Neural progenitor cell (in vitro differentiated cells): ENCODE measurements around the gene TCF3. TPM values are rescaled to one million over a fixed set of nuclear protein-coding genes. Genes with fewer than 3 reads are reported as not detected.

ENCODE experiments used
- DNase-seq: peaks from one replicate; pipeline ENCODE4 v3.0.0-alpha.2; 2016; ENCODE audit warnings: low spot score
- H2AFZ ChIP-seq: fragments of 200-600 bp; sonication (generic); replicated peaks from 2 replicates; pipeline ENCODE4 v1.6.1; 2016; ENCODE audit warnings: antibody characterized with exemption
- H3F3A ChIP-seq: fragments of 200-600 bp; sonication (generic); 2 replicates; pipeline ENCODE4 v1.6.1; 2016; ENCODE audit warnings: antibody characterized with exemption, low read depth
- H3K27ac ChIP-seq: fragments of 200-600 bp; sonication (generic); 2 replicates; pipeline ENCODE4 v1.5.1; 2016; ENCODE audit warnings: mild to moderate bottlenecking
- H3K27me3 ChIP-seq: fragments of 200-600 bp; sonication (generic); 2 replicates; pipeline ENCODE4 v1.6.1; 2016; ENCODE audit warnings: mild to moderate bottlenecking, moderate library complexity
- H3K36me3 ChIP-seq: fragments of 200-600 bp; sonication (generic); 2 replicates; pipeline ENCODE4 v1.5.1; 2016
- H3K4me1 ChIP-seq: fragments of 200-600 bp; sonication (generic); 2 replicates; pipeline ENCODE4 v1.6.1; 2016; ENCODE audit warnings: mixed run types
- H3K4me2 ChIP-seq: fragments of 200-600 bp; sonication (generic); 2 replicates; pipeline ENCODE4 v1.6.1; 2016
- H3K4me3 ChIP-seq: fragments of 200-600 bp; sonication (generic); 2 replicates; pipeline ENCODE4 v1.5.1; 2016
- H3K79me2 ChIP-seq: fragments of 200-600 bp; sonication (generic); 2 replicates; pipeline ENCODE4 v1.6.1; 2016; ENCODE audit warnings: low read depth
- H3K9ac ChIP-seq: fragments of 200-600 bp; sonication (generic); 2 replicates; pipeline ENCODE4 v1.6.1; 2016
- H3K9me3 ChIP-seq: fragments of 200-600 bp; sonication (generic); 2 replicates; pipeline ENCODE4 v1.5.1; 2016; ENCODE audit warnings: low read depth
- H4K20me1 ChIP-seq: fragments of 200-600 bp; sonication (generic); 2 replicates; pipeline ENCODE4 v1.6.1; 2016; ENCODE audit warnings: low read depth
- H3K27ac Mint-ChIP-seq: 3 replicates; pipeline ENCODE4 v1.8.0; 2021; ENCODE audit warnings: mixed read lengths
- H3K27me3 Mint-ChIP-seq: 2 replicates; pipeline ENCODE4 v1.8.0; 2022; ENCODE audit warnings: low read depth, mild to moderate bottlenecking, inconsistent platforms, moderate library complexity, mixed read lengths; ENCODE audit not compliant: insufficient read depth
- H3K36me3 Mint-ChIP-seq: 3 replicates; pipeline ENCODE4 v1.8.0; 2021; ENCODE audit warnings: mixed read lengths
- H3K4me1 Mint-ChIP-seq: 3 replicates; pipeline ENCODE4 v1.8.0; 2021; ENCODE audit warnings: mixed read lengths
- H3K4me3 Mint-ChIP-seq: 3 replicates; pipeline ENCODE4 v1.8.0; 2021; ENCODE audit warnings: mild to moderate bottlenecking, moderate library complexity, mixed read lengths
- H3K9me3 Mint-ChIP-seq: 3 replicates; pipeline ENCODE4 v1.8.0; 2020; ENCODE audit warnings: mixed read lengths
- CTCF ChIP-seq: fragments of 200-600 bp; sonication (generic); IDR thresholded peaks from 2 replicates; pipeline ENCODE4 v1.5.1; 2017; ENCODE audit warnings: antibody characterized with exemption, mild to moderate bottlenecking
- EZH2 ChIP-seq: fragments of 200-600 bp; sonication (generic); IDR thresholded peaks from 2 replicates; pipeline ENCODE4 v1.6.1; 2017; ENCODE audit warnings: antibody characterized with exemption, mild to moderate bottlenecking, moderate library complexity
- EZH2phosphoT487 ChIP-seq: fragments of 200-600 bp; sonication (generic); IDR thresholded peaks from 2 replicates; pipeline ENCODE4 v1.6.1; 2017; ENCODE audit warnings: antibody characterized with exemption
- total RNA-seq: library from RNA; depleted of rRNA; stranded (reverse); fragments of >200 nt; gene quantifications from 2 replicates; pipeline ENCODE4 v1.2.3, GENCODE V29; 2015; ENCODE audit warnings: low replicate concordance

TCF3 gene
- total RNA-seq, 1 donor from 2014 or later, result 131 TPM

DNA sequence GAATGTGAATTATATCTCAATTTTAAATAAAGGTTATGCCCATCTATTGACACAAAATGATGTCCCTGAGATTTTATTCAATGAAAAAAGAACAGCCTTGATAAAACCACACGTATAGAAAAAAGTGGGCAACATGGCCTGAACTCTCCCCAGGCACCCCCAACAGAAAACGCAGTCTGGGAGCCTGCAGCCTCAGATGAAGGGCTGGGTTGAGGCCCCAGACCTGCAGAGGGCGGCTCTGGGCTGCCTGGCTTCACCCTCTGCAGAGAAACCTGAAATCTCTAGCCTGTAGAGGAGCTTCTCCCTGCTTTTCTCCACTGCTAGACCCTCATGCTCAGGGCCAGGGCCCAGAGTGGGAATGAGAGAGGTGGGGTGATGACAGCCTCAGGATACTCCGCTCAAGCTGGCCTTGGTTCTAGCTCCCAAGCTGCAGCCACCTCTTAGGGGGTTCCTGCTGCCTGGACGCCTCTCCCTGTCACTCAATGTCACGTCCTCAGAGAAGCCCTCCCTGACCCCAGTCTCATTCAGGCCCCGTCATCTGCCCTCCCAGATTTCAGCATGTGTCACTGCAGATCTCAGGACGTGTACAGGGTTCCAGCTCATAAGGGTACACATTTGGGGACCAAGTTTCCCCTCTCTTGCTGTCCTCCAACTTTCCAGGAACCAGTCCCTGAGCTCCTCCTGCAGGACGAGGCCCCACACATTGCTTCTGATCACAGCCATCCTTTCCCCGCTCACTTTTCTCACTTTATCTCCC is 61.6 kb downstream of the TCF3 start:
- peaks cover 44% of the 10 kb centered on the region for H3F3A ChIP-seq
- peak overlapping the region; percentile 82 for H3K9ac ChIP-seq
- peak overlapping the region; percentile 89 for H3K4me2 ChIP-seq
- Mint-ChIP-seq H3K4me1 (peaks cover 23% of the 10 kb centered on the region), H3K27me3 (peaks cover 3% of the 10 kb centered on the region), H3K27ac (peak overlapping the region; percentile 99), H3K36me3 (peaks cover 25% of the 10 kb centered on the region), H3K9me3 (no peaks in the 10 kb centered on the region), H3K4me3 (peak overlapping the region; percentile 94)
- H3K27me3 ChIP-seq, result no peaks in the 10 kb centered on the region
- no peaks in the 10 kb centered on the region for H3K9me3 ChIP-seq
- H3K4me3 ChIP-seq, result peak overlapping the region; percentile 77
- peak overlapping the region; percentile 98 for H3K27ac ChIP-seq
- H3K4me1 ChIP-seq, result peaks cover 15% of the 10 kb centered on the region
- peak; percentile 54 for DNase-seq
- peaks cover 63% of the 10 kb centered on the region for H3K79me2 ChIP-seq
- TF ChIP-seq EZH2, result no peak
- TF ChIP-seq CTCF, result peak; percentile 31
- no peak for TF ChIP-seq EZH2phosphoT487
- no peak overlapping the region for H2AFZ ChIP-seq
- H4K20me1 ChIP-seq, result peaks cover 53% of the 10 kb centered on the region
- H3K36me3 ChIP-seq, result no peaks in the 10 kb centered on the region

DNA sequence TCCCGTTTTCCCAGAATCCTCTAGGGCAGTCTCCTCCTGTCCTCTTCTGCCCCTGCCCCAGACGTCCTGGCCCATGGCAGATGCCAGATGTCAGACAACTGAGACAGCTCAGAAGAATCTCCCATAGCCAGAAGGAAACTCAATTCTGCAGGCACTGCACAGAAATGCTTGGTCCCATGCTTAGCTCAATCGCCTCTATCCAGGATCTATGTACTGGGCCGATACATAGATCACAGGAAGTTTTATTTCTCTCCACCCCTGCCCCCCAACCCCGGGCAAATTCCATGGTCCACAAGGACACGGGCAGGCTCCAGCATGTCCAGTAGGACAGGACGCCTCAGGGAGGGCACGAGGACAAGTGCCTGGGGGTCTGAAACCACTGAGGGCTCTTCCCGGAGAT is 64.5 kb downstream of the TCF3 start:
- peaks cover 5% of the 10 kb centered on the region for H3K27me3 Mint-ChIP-seq
- Histone ChIP-seq H3F3A (peaks cover 19% of the 10 kb centered on the region), H2AFZ (no peak overlapping the region), H3K27me3 (no peaks in the 10 kb centered on the region), H4K20me1 (peaks cover 55% of the 10 kb centered on the region), H3K4me3 (no peak overlapping the region), H3K9ac (no peak overlapping the region), H3K36me3 (no peaks in the 10 kb centered on the region), H3K4me2 (no peak overlapping the region), H3K27ac (no peak overlapping the region), H3K9me3 (no peaks in the 10 kb centered on the region), H3K4me1 (peaks cover 11% of the 10 kb centered on the region), H3K79me2 (peaks cover 74% of the 10 kb centered on the region)
- H3K4me1 Mint-ChIP-seq, result peaks cover 23% of the 10 kb centered on the region
- H3K4me3 Mint-ChIP-seq, result no peak overlapping the region
- H3K9me3 Mint-ChIP-seq, result no peaks in the 10 kb centered on the region
- TF ChIP-seq EZH2 (no peak), CTCF (no peak), EZH2phosphoT487 (no peak)
- H3K36me3 Mint-ChIP-seq, result peaks cover 39% of the 10 kb centered on the region
- no peak for DNase-seq
- H3K27ac Mint-ChIP-seq, result peak overlapping the region; percentile 36

DNA sequence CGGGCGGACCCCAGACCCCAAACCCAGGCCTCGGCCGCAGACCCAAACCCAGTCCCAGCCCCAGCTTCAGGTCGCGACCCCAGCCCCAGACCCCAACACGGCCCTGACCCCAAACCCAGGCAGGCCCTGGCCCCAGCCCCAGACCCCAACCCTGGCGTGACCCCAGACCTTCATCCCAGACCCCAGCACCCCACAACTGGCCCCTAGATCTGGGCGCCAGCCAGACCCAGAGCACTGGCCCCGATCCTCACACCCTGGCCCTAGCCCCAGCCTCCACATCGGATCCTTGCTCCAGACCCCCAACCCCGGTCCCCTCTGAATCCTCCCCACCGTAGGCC is 67.2 kb downstream of the TCF3 start:
- H3K36me3 Mint-ChIP-seq, result peaks cover 37% of the 10 kb centered on the region
- H3K9ac ChIP-seq, result no peak overlapping the region

More for the DNA sequence above, 67.2 kb downstream of the TCF3 start:
- Histone ChIP-seq H3K9me3 (no peaks in the 10 kb centered on the region), H3K4me1 (no peaks in the 10 kb centered on the region), H4K20me1 (peaks cover 56% of the 10 kb centered on the region), H3K27me3 (no peaks in the 10 kb centered on the region), H3K4me2 (no peak overlapping the region), H3K4me3 (no peak overlapping the region), H3K36me3 (no peaks in the 10 kb centered on the region), H3K79me2 (peaks cover 55% of the 10 kb centered on the region), H3F3A (no peaks in the 10 kb centered on the region), H3K27ac (no peak overlapping the region), H2AFZ (no peak overlapping the region)
- H3K27me3 Mint-ChIP-seq, result peaks cover 2% of the 10 kb centered on the region
- H3K4me3 Mint-ChIP-seq, result no peak overlapping the region
- no peak overlapping the region for H3K27ac Mint-ChIP-seq
- peaks cover 12% of the 10 kb centered on the region for H3K4me1 Mint-ChIP-seq
- TF ChIP-seq CTCF (no peak), EZH2phosphoT487 (no peak), EZH2 (no peak)
- DNase-seq, result no peak
- H3K9me3 Mint-ChIP-seq, result no peaks in the 10 kb centered on the region
